GM12875 (cell line): ENCODE measurements around the gene CDIP1.

ENCODE experiments used
- H3K4me3 ChIP-seq: one replicate; pipeline ENCODE4 v1.5.1; 2011; ENCODE audit warnings: low read depth, low read length, control low read depth
- CTCF ChIP-seq: IDR thresholded peaks from 2 replicates; pipeline ENCODE4 v1.5.1; 2011; ENCODE audit warnings: low read depth, mild to moderate bottlenecking, control low read depth, inconsistent platforms, low read length, moderate library complexity, borderline replicate concordance; ENCODE audit not compliant: insufficient read depth

CDIP1 gene

DNA sequence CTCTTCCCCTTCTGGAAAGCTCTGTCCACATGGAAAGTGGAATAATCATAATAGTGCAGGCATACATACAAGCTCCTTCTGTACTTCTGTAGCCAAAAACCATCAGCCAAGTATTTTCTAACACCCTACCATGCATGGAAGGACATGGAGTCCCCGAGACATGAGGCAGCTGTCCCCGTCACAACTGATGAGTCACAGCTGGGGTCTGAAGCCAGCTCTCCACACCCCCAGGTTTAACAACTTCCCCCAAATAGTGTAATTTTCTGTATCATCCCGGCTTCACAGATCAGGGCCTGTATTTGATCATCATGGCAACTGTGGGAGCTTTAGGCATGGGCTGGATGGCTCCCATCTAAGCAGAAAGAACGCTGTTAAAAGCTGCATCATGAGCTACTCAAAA, 34.1 kb upstream of the CDIP1 start:
- no peak for TF ChIP-seq CTCF
- H3K4me3 ChIP-seq = no peak overlapping the region

DNA sequence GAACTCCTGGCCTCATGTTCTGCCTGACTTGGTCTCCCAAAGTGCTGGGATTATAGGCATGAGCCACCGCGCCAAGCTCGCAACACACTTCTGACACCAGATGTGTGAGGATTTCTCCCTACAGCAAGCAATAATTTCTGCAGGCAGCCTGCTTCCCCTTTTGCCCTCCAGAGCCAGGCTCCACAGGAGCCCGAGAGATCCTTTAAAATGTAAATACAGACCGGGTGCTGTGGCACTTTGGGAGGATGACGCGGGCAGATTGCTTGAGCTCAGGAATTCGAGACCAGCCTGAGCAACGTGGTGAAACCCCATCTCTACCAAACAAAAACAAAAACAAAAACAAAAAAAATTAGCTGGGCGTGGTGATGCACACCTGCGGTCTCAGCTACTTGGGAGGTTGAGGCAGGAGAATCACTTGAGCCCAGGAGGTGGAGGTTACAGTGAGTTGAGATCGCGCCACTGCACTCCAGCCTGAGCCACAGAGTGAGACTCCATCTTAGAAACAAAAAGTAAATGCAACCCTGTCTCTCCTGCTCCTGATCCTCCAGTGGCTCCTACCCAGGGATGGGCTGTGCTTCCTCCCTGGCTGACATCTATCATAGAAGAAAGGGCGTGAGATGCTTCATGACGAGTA, 32.2 kb upstream of the CDIP1 start:
- TF ChIP-seq CTCF = no peak
- no peak overlapping the region for H3K4me3 ChIP-seq

GRCh38 chr16:4570086-4570485, 31.5 kb upstream of the CDIP1 start:
- TF ChIP-seq CTCF = no peak
- no peak overlapping the region for H3K4me3 ChIP-seq

DNA sequence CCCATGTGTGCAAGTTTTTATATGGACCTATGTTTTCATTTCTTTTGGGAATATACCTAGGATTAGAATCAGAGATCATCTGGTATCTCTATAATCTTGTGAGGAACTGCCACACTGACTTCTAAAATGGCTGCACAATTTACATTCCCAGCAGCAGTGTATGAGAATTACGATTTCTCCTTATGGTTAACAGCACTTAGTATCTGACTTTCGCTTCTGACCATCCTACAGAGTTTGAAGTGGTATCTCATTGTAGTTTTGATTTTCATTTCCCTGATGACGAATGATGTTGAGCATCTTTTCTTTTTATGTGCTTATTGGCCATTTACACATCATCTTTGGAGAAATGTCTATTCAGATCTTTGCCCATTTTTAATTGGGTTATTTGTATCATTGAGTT, 27.6 kb upstream of the CDIP1 start:
- no peak for TF ChIP-seq CTCF

DNA sequence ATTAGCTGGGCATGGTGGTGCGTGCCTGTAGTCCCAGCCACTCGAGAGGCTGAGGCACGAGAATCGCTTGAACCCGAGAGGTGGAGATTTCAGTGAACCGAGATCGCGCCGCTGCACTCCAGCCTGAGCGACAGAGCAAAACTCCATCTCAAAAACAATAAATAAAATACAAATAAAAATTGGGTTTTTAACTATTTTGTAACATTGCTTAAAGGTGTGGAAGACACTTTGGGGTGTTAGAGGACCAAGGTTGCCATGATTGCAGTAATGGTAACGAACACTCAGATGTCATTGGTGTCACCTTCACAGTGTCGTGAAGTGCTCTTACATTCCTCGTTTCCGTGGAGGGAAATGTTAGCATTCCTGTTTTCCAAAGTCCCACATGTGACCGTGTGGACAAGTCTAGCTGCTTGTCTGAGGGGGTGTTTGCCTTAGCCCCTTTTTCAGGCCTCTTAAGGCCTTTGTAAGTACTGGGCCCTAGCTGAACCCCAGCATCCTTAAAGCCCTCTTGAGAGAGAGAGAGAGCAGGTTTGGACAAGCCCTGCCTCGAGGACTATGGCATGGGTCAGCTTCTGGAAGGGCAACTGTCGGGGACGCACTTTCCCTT, 26.2 kb upstream of the CDIP1 start:
- no peak for TF ChIP-seq CTCF
- H3K4me3 ChIP-seq = no peak overlapping the region

More for the DNA sequence above, 27.6 kb upstream of the CDIP1 start:
- H3K4me3 ChIP-seq = no peak overlapping the region

DNA sequence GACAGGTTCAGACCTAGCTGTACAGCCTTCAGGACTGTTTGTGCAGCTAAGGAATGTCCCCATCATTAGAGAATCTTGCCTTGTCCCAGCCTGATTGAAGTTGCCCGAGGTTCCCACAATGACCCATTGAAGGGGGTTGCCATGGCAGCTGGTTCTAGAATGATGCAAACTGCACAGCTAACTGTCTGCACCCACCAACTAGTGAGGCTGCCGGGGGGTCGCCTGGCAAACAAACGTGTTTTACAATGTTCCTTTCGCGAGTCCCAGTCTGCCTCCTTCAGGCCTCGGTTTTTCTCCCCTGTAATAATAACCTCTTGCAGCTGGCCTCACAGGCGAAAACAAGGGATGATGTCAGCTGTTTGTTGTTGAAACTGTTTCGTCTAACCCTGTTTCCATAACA, 23.0 kb upstream of the CDIP1 start:
- no peak overlapping the region for H3K4me3 ChIP-seq
- TF ChIP-seq CTCF = no peak

- no peak overlapping the region for H3K4me3 ChIP-seq
- TF ChIP-seq CTCF = no peak
These were observed 19.4 kb upstream of the CDIP1 start for GRCh38 chr16:4557973-4558372.
